Fibroblast of peridontal ligament (primary cell): Measurements from ENCODE around the gene STX18.
A peak's percentile ranks its signal among the peaks of the same experiment; 100 is the strongest.
"Not testable (repeated sequence)": the region's sequence is repeated elsewhere in the genome, so short reads cannot be mapped to it uniquely, and the experiment has no call there.

Source experiments
- DNase-seq: peaks from one replicate; pipeline ENCODE4 v3.0.0-alpha.2; 2010; ENCODE audit errors: extremely low read depth

The STX18 gene

GRCh38 chr4:4541661-4542570, at the start of gene STX18:
Gene STX18, minus strand, starts transcription at chr4:4542048. Its CDS starts 84 bp downstream, at chr4:4541964.
- peak; percentile 81 for DNase-seq

GRCh38 chr4:4591071-4591470, 49.2 kb upstream of the STX18 start:
- peak; percentile 63 for DNase-seq

- peak; percentile 81 for DNase-seq
Measured at GRCh38 chr4:4590546-4590945, 48.7 kb upstream of the STX18 start.

GRCh38 chr4:4585012-4585670, 43.3 kb upstream of the STX18 start:
- DNase-seq: peak; percentile 91

- no peak for DNase-seq
Measured at GRCh38 chr4:4583606-4584005, 41.8 kb upstream of the STX18 start.

- no peak for DNase-seq
Measured at GRCh38 chr4:4582653-4583052, 40.8 kb upstream of the STX18 start.

GRCh38 chr4:4580494-4580893, 38.6 kb upstream of the STX18 start:
- no peak for DNase-seq

GRCh38 chr4:4578981-4579380, 37.1 kb upstream of the STX18 start:
- no peak for DNase-seq

- DNase-seq: no peak
Measured at GRCh38 chr4:4577359-4577875, 35.6 kb upstream of the STX18 start.

GRCh38 chr4:4575284-4576211, 33.7 kb upstream of the STX18 start:
- DNase-seq: peak; percentile 48

GRCh38 chr4:4574792-4575191, 32.9 kb upstream of the STX18 start:
- DNase-seq: peak; percentile 92

- DNase-seq: no peak
Measured at GRCh38 chr4:4574052-4574451, 32.2 kb upstream of the STX18 start.

- DNase-seq: peak; percentile 68
Measured at GRCh38 chr4:4572821-4573220, 31.0 kb upstream of the STX18 start.

- not testable (repeated sequence) for DNase-seq
Measured at GRCh38 chr4:4569861-4570260, 28.0 kb upstream of the STX18 start.

GRCh38 chr4:4568806-4569427, 27.1 kb upstream of the STX18 start:
- DNase-seq: peak; percentile 55

GRCh38 chr4:4566359-4566758, 24.5 kb upstream of the STX18 start:
- DNase-seq: not testable (repeated sequence)

GRCh38 chr4:4564522-4564921, 22.7 kb upstream of the STX18 start:
- DNase-seq: peak; percentile 87

- DNase-seq: peak; percentile 23
Measured at GRCh38 chr4:4560642-4561041, 18.8 kb upstream of the STX18 start.

GRCh38 chr4:4560136-4560535, 18.3 kb upstream of the STX18 start:
- peak; percentile 51 for DNase-seq

GRCh38 chr4:4559596-4559995, 17.7 kb upstream of the STX18 start:
- DNase-seq: no peak

GRCh38 chr4:4558881-4559280, 17.0 kb upstream of the STX18 start:
- DNase-seq: peak; percentile 18
